Neuron (in vitro differentiated cells): ENCODE measurements around the gene SYT14.
"Not testable (repeated sequence)": the region's sequence is repeated elsewhere in the genome, so short reads cannot be mapped to it uniquely, and the experiment has no call there.

Source experiments
- H2AFZ ChIP-seq: one replicate; pipeline ENCODE4 v1.6.1; 2013; ENCODE audit warnings: low read depth, mild to moderate bottlenecking, inconsistent platforms, low read length, moderate library complexity
- H3K27me3 ChIP-seq: one replicate; pipeline ENCODE4 v1.6.1; 2013; ENCODE audit warnings: low read length; ENCODE audit not compliant: insufficient read depth
- H3K36me3 ChIP-seq: one replicate; pipeline ENCODE4 v1.6.1; 2013; ENCODE audit warnings: low read length; ENCODE audit not compliant: insufficient read depth
- H3K4me1 ChIP-seq: one replicate; pipeline ENCODE4 v1.6.1; 2013; ENCODE audit warnings: low read length; ENCODE audit not compliant: insufficient read depth
- H3K4me3 ChIP-seq: 2 replicates; pipeline ENCODE4 v1.5.1; 2013; ENCODE audit warnings: mild to moderate bottlenecking, low read length, moderate library complexity
- H3K9me3 ChIP-seq: one replicate; pipeline ENCODE4 v1.6.1; 2013; ENCODE audit warnings: low read length

The SYT14 gene

GRCh38 chr1:210159211-210159610, 221.2 kb downstream of the SYT14 start:
- H3K4me3 ChIP-seq = no peak overlapping the region
- no peaks in the 10 kb centered on the region for H3K36me3 ChIP-seq
- H3K9me3 ChIP-seq = no peaks in the 10 kb centered on the region
- no peaks in the 10 kb centered on the region for H3K27me3 ChIP-seq
- no peak overlapping the region for H2AFZ ChIP-seq
- H3K4me1 ChIP-seq = peaks cover 10% of the 10 kb centered on the region

- Histone ChIP-seq H3K27me3 (no peaks in the 10 kb centered on the region), H3K9me3 (no peaks in the 10 kb centered on the region), H2AFZ (no peak overlapping the region), H3K4me1 (no peaks in the 10 kb centered on the region), H3K36me3 (no peaks in the 10 kb centered on the region), H3K4me3 (no peak overlapping the region)
These were observed 232.2 kb downstream of the SYT14 start for GRCh38 chr1:210170220-210170619.

- no peak overlapping the region for H2AFZ ChIP-seq
- no peaks in the 10 kb centered on the region for H3K4me1 ChIP-seq
- H3K9me3 ChIP-seq = no peaks in the 10 kb centered on the region
- H3K4me3 ChIP-seq = no peak overlapping the region
- no peaks in the 10 kb centered on the region for H3K36me3 ChIP-seq
- H3K27me3 ChIP-seq = no peaks in the 10 kb centered on the region
These were observed 236.1 kb downstream of the SYT14 start for GRCh38 chr1:210174133-210174532.

- Histone ChIP-seq H3K36me3 (no peaks in the 10 kb centered on the region), H2AFZ (no peak overlapping the region), H3K27me3 (no peaks in the 10 kb centered on the region), H3K9me3 (no peaks in the 10 kb centered on the region), H3K4me1 (no peaks in the 10 kb centered on the region), H3K4me3 (no peak overlapping the region)
These were observed 247.0 kb downstream of the SYT14 start for GRCh38 chr1:210185063-210185462.

- H2AFZ ChIP-seq, H3K27me3 ChIP-seq, H3K4me1 ChIP-seq, H3K36me3 ChIP-seq, H3K9me3 ChIP-seq, H3K4me3 ChIP-seq: not testable (repeated sequence)
These were observed 250.0 kb downstream of the SYT14 start for GRCh38 chr1:210187849-210188606.

- Histone ChIP-seq H3K36me3 (no peaks in the 10 kb centered on the region), H2AFZ (no peak overlapping the region), H3K4me1 (no peaks in the 10 kb centered on the region), H3K9me3 (no peaks in the 10 kb centered on the region), H3K27me3 (no peaks in the 10 kb centered on the region), H3K4me3 (no peak overlapping the region)
These were observed 251.4 kb downstream of the SYT14 start for GRCh38 chr1:210189426-210189825.

- peaks cover 2% of the 10 kb centered on the region for H3K9me3 ChIP-seq
- H3K4me1 ChIP-seq = no peaks in the 10 kb centered on the region
- H3K4me3 ChIP-seq = no peak overlapping the region
- H3K27me3 ChIP-seq = no peaks in the 10 kb centered on the region
- H3K36me3 ChIP-seq = no peaks in the 10 kb centered on the region
- H2AFZ ChIP-seq = no peak overlapping the region
These were observed 257.7 kb downstream of the SYT14 start for GRCh38 chr1:210195635-210196160.

GRCh38 chr1:210196266-210196665, 258.2 kb downstream of the SYT14 start:
- not testable (repeated sequence) for H3K4me3 ChIP-seq, H3K4me1 ChIP-seq, H3K36me3 ChIP-seq, H3K9me3 ChIP-seq, H2AFZ ChIP-seq, H3K27me3 ChIP-seq

- Histone ChIP-seq H3K9me3 (peaks cover 2% of the 10 kb centered on the region), H3K27me3 (peaks cover 2% of the 10 kb centered on the region), H3K4me1 (no peaks in the 10 kb centered on the region), H2AFZ (no peak overlapping the region), H3K4me3 (no peak overlapping the region), H3K36me3 (no peaks in the 10 kb centered on the region)
These were observed 260.8 kb downstream of the SYT14 start for GRCh38 chr1:210198840-210199239.

- Histone ChIP-seq H3K4me3 (no peak overlapping the region), H3K36me3 (no peaks in the 10 kb centered on the region), H3K4me1 (no peaks in the 10 kb centered on the region), H2AFZ (no peak overlapping the region), H3K9me3 (peaks cover 2% of the 10 kb centered on the region), H3K27me3 (peaks cover 2% of the 10 kb centered on the region)
These were observed 262.2 kb downstream of the SYT14 start for GRCh38 chr1:210200124-210200736.

- Histone ChIP-seq H3K4me1 (no peaks in the 10 kb centered on the region), H3K36me3 (no peaks in the 10 kb centered on the region), H3K4me3 (no peak overlapping the region), H3K27me3 (peaks cover 2% of the 10 kb centered on the region), H2AFZ (no peak overlapping the region), H3K9me3 (no peaks in the 10 kb centered on the region)
These were observed 263.7 kb downstream of the SYT14 start for GRCh38 chr1:210201681-210202080.

- Histone ChIP-seq H3K36me3 (no peaks in the 10 kb centered on the region), H3K9me3 (no peaks in the 10 kb centered on the region), H2AFZ (no peak overlapping the region), H3K4me1 (no peaks in the 10 kb centered on the region), H3K27me3 (peaks cover 2% of the 10 kb centered on the region), H3K4me3 (no peak overlapping the region)
These were observed 269.8 kb downstream of the SYT14 start for GRCh38 chr1:210207597-210208450.

GRCh38 chr1:210213335-210213734, 275.3 kb downstream of the SYT14 start:
- no peak overlapping the region for H2AFZ ChIP-seq
- H3K4me3 ChIP-seq = no peak overlapping the region

More at GRCh38 chr1:210213335-210213734, 275.3 kb downstream of the SYT14 start:
- Histone ChIP-seq H3K9me3 (no peaks in the 10 kb centered on the region), H3K27me3 (no peaks in the 10 kb centered on the region), H3K36me3 (no peaks in the 10 kb centered on the region), H3K4me1 (no peaks in the 10 kb centered on the region)
